CD4-positive, alpha-beta T cell treated with Interleukin-6 at 100 ng/mL for 8 hours (primary cell): Measurements from ENCODE around the gene EEF1AKMT3.
"Not testable (repeated sequence)": the region's sequence is repeated elsewhere in the genome, so short reads cannot be mapped to it uniquely, and the experiment has no call there.

ENCODE experiments used
- DNase-seq: peaks from one replicate; pipeline ENCODE4 v3.0.0-alpha.2; 2020; ENCODE audit warnings: mixed read lengths, low spot score

EEF1AKMT3 gene

DNA sequence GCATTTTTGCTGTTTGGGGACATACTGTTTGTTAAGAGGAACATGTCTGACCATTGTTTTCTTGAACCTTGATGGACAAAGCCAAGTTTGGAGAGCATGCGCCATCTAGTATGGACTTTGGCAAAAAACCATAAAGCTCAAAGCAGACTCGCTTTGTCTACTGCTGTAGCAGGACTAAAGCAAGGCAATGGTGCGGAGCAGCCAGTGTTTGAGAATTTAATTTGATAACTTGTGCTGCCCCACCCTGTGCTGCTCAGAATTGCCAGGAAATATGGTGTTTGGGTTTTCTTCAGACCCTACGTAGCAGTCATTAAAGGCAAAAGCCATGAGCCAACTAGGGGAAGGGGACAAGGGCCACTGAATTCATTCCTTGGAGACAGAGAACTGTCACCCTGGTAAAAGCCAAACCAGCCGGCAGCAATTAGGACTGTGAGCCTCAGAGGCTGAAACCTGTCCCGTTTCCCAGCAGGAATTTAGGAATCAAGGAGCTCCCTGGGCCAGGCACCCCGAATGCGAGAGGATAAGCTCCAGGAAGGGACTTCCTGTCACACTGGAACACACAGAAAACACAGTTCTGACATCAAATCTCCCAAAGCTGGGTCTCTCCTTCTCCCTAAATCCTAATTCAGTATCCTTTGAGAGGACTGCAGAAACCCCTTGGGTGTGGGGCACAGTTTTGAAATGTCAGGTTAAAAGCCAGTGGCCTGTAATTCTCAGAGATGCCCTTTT lies 45.0 kb downstream of the EEF1AKMT3 start:
- DNase-seq: no peak

DNA sequence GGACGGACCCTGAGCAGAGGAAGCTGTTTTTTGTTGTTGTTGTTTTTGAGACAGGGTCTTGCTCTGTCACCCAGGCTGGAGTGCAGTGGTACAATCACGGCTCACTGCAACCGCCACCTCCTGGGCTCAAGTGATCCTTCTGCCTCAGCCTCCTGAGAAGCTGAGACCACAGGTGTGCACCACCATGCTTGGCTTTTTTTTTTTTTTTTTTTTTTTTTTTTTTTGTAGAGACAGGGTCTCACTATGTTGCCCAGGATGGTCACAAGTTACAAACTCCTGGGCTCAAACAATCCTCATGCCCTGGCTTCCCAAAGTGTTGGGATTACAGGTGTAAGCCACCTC lies 45.5 kb downstream of the EEF1AKMT3 start:
- DNase-seq: not testable (repeated sequence)

DNA sequence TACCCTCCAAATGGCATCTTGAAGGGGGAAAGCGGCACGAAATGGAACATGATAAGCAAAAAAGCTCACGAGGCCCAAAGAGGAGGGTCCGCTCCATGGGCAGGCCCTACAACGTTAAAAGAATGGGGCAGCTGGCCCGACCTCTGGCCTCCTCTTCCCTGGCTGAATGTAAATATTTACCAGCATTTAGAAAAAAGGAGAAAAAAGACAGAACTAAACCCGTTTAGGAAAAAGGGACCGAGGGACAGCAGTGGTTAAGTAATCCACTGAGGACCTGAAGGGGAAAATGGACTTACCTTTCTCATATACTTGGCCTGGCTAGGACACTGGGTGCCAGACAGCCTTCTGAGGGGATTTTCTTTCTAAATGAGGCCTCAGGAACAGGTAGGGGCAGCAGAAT lies 47.7 kb downstream of the EEF1AKMT3 start:
- DNase-seq: not testable (repeated sequence)

DNA sequence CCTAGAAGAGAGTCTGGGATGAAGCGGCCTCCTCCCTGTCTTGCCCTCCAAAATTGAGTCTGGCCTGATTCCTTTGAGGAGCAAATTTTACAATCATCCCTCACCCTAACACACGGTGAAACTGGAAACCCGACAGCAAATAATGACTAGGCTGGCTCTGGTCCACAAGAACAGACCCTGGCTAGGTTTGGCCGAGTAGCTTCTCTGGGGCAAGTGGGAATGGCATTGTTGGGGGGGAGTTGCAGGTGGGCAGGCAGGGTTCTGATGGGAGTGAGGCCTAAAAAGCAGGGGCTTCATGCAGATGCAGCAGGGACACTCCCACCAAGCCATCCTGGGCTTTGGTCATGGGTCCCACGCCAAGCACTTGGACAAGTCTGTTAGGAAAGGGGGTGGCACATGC lies 48.6 kb downstream of the EEF1AKMT3 start:
- not testable (repeated sequence) for DNase-seq

DNA sequence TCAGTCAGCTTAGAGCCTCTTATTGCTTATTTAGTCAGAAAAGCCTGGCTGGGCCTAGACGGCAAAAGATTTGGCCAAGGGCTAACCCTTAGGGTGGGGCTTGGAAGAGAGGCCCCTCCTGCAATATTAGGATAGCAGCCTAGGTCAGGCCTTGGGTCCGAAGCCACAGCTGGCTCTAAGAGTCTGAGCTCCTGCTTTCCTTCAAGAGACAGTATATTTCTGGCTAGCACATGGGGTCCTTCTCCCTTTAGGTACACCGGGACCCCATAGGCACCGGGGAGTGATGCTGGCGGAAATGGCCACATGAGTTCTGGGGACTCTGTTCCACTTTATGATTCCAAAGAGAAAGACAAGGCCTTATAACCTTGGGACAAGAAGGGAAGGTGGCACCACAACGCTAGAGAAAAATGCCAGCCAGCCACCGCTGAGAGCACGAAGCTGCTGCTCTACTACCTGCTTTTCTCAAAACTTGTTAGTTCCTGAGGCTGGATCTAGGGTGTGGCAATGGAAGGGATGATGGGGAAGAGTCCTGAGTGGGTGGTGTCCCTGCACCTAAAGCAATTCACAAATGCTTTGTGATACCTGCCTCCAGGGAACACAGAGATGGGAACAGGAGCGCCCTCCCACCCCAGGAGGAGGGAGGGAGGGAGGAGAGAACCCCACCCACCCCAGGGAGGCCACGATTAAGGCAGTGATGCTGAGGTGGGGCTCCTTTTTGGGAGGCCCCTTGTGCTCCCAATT lies 49.2 kb downstream of the EEF1AKMT3 start:
- DNase-seq: no peak

DNA sequence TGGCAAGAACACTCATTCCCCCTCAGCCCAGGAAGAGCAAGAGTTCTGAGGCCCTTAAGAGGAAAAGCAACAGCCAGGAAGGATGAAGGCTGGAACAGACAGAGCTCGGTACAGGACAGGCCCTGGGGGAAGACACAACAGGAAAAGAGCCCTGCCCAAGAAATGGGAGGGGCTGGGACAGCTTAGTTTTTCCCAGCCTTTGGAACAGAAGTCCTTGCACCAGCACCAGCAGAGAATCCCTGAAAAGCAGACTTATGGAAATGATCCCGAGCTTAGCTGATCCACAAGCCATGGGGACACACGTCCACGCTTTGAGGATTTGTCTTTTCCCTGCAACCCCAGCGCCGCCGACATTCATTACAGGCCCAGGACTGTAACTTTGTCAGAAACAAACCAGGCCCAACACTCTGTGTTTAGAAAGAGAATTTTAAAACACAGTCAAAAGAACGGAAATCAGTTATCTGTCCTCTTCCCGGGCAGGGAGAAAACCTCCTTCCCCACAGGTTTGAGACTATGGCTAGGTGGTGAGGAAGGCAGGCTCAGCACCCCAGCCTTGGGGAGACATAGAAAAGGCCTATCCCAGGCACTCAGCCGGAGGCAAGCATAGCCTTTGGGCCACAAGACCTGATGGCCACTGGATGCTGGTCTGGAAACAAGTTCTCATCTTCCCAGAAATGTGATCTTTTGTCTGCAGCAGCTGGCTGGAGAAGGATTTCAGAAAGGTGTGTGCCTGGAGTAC lies 50.1 kb downstream of the EEF1AKMT3 start:
- no peak for DNase-seq

DNA sequence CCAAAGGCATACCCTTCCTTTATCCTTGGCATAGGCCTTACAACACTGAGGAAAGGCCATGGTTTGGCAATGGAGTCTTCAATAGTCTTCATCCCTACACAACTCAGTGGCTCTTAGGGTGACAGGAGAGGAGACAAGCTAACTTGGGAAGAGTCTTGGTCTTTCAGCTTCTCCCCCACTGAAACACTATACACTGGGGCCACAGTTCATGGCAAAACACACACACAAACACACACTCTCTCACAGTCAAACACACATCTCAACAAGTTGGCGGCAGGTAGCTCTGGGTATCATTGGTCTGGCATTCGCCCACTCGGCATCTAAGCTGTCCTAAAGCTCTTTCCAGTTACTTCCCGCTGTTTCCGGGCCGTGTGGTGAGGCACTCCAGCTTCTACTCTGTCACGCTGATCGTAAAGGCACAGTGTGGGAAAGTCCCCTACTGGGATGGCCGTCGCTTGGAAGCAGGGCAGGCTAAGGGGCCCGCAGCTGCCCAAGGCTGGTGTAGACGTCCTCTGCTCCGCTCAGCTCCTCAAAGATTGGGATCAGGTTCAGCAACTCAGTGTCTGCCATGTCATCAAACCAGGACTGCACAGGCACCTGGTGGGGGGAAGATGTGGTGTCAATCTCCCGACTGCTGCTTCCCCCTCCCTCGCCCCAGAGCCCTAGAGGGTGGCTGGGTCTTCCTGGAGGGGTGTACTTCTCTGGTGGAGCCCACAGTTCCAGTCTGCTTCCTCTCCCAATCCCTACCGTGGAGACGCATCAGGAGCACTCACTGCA lies 50.9 kb downstream of the EEF1AKMT3 start:
- no peak for DNase-seq

DNA sequence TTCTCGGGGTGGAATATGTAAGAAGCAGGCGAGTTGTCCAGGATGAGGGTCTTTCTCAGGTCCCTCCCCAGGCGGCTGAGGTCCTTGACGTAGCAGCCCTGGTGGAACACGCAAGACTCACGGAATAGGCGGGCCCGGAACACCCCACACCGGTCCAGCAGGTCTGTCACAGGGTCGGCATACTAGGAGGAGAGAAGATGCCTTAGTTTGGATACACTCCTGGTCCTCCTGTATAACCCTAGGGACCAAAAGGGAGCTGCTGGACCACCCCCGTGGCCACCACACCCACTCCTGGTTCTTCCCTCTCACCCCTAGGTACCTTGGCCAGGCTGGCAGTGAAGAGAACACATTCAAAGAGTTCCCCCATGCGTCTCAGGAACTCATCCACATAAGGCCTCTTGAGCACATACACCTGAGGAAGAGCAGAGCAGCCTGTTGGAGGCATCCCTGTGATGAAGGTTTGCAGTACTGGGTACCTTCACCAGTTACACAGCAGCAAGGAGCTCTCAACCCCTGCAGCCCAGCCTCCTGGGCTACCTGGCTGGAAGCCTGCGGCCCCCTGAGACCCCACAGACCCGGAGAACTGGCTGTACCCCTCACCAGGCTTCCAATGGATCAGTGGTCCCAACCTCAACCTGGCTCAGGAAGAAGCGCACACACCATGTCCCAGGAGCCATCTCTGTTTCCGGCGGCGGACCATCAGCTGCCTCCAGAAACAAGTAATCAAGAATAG lies 51.7 kb downstream of the EEF1AKMT3 start:
- no peak for DNase-seq

DNA sequence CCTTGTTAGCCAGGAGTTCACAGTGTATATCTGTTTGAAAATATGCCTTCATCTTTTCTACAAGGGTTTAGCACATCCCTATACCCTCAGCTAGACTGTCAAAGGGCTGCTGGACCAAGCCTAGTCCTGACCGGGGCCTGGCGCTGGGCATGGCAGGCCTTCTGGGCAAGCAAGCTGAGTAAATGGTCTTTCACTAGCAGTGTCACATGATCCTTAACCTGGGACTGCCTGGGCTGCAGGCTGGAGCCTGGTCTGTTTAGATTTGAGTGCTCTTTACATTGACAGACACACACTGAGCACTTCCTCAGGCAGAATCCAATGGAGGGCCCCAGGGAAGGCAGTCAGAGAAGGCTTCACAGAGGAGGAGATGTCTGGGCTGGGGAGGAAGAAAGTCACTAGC lies 53.0 kb downstream of the EEF1AKMT3 start:
- DNase-seq: no peak

DNA sequence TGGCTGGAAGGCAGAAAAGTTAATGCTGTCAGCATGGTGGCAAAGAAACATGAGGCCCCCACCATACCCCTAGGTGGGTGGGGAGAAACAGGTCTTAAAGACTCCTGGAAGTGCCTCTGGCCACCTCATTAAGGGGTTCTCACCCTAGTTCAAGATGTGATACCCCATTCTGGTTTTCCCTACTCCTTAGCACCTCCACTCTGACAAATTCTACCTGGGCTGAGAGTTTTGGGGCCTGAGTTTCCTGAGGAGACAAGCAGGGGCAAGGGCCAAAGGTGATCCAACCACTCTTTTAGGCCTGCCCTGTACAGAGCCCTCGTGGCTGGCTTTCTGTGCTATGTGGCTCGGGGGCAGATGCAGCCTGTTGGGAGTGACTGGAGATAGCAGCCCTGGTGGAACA lies 54.0 kb downstream of the EEF1AKMT3 start:
- DNase-seq: no peak

DNA sequence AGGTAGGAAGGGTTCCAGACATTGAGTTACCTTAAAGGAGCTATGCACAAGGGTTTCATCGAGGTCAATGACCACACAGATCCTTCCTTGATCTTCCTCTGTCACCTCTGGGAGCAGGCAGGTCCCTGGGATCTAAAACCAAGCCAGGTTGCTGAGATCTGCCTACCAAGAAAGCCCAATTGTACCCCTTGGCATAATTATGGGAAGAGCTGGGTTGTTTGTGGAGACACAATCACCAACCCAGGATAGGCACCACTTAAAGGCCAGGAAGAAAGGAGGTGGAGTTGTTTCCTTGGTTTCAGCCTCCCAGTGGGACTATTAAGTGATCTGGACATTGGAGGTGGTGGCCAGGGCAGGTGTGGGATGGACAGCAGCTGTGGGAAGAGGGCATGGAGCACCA lies 54.6 kb downstream of the EEF1AKMT3 start:
- no peak for DNase-seq

DNA sequence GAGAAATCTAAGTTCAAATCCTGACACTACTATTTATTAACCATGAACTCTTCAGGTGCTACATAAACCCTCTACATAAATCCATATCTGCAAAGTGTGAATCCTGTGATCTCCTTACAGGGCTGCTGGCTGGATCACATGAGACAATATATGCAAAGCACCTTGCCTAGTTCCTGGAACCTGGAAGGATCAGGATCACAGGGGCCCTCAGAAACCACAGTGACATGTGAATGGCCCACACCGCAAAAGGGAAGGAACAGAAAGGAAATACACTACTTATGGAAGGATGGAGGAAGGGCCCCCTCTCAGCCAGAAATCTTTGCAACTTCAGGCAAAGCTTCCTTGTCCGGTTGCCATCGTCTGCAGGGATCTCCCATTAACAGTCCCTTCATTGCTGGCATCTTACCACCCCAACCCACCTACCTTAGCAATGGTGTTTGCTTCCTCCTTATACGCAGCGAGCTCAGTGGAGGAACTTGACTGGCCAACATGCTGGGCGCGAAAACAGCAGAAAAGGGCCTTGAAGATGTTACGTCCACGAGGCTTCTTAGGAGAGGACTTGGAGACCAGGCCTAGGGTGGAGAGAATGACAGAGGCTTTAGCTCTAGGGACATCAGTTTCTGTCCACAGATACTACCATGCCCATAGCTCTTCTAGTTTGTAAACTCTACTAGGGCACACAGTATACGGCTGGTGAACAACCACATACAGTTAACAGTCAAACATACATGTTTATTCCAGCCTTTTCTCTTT lies 56.8 kb downstream of the EEF1AKMT3 start:
- DNase-seq: no peak

DNA sequence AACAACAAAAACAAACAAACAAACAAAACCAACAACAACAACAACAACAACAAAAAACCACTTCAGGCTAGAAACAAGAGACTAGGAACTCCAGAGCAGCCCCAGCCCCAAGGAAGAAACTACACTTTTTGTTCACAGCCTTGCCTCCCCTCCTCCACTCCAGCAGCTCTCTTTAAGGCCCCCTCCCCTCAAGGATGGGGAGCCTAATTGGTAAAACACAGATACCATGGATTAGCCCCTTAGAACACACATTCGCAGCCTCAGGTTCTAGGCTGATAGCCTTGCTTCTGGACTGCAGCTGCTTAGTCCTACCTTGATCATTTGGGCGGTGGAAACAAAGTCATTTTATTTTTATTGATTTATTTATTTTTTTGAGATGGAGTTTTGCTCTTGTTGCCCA lies 58.0 kb downstream of the EEF1AKMT3 start:
- no peak for DNase-seq
